ENCODE results near the gene GSTCD. TPM values are rescaled to one million over a fixed set of nuclear protein-coding genes. Genes with fewer than 3 reads are reported as not detected.

Gene GSTCD
- total RNA-seq, 1 experiment from 2014 or later = 17.9 TPM

DNA sequence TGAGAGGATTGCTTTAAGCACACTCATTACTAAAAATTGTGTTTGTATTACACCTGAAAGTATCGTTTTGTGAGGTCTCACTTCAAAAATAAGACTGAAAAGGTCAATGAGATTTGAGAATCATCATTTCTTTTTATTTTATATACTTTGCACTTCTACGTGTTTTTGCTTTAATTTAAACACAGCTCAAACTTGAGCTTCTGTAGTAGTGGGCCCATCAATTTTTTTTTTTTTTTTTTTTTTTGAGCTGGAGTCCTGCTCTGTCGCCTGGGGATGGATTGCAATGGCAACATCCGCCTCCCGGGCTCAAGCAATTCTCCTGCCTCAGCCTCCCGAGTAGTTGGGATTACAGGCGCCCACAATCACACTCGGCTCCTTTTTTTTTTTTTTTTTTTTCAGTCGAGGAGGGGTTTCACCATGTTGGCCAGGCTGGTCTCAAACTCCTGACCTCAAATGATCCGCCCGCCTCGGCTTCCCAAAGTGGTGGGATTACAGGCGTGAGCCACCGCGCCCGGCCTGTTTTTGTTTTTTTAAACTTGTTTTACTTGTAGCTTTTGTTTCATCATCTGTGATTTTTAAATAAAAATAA lies 1.5 kb downstream of the GSTCD start:
- H3K27ac ChIP-seq (ENCODE audit: insufficient read length, low read depth, low read length) = no peak overlapping the region
- no CpG with 5 or more reads among the region's 16 CpGs for WGBS (ENCODE audit: extremely low coverage, insufficient read length, low lambda C conversion rate)
- DNase-seq = no peak

More for the DNA sequence above, 1.5 kb downstream of the GSTCD start:
- Histone ChIP-seq H2AFZ (ENCODE audit: low read length) (no peak overlapping the region), H3K9me3 (ENCODE audit: control insufficient read depth, low read depth, low read length) (no peaks in the 10 kb centered on the region), H3K56ac (ENCODE audit: insufficient read length, low read depth, low read length) (no peak overlapping the region), H3K79me2 (ENCODE audit: insufficient read depth, low read length) (no peaks in the 10 kb centered on the region; the same call in 1 of the 2 replicates), H4K8ac (replicated peaks; ENCODE audit: insufficient read length, low read depth, low read length) (no peak overlapping the region), H3K18ac (ENCODE audit: insufficient read length, low read depth, low read length) (no peak overlapping the region), H2BK120ac (ENCODE audit: low read depth, low read length, poor library complexity, severe bottlenecking) (no peak overlapping the region), H2BK20ac (ENCODE audit: low read depth, low read length, poor library complexity, severe bottlenecking) (no peak overlapping the region), H4K5ac (ENCODE audit: insufficient read length, low read depth, low read length) (no peak overlapping the region), H3K27me3 (ENCODE audit: insufficient read depth, low read length) (no peaks in the 10 kb centered on the region), H2BK5ac (ENCODE audit: insufficient read length, low read length) (no peak overlapping the region), H3K4me1 (ENCODE audit: insufficient read depth, low read length) (no peaks in the 10 kb centered on the region), H3K4ac (ENCODE audit: low read depth, low read length) (no peak overlapping the region), H3K4me2 (ENCODE audit: insufficient read depth, insufficient read length, low read length) (peak overlapping the region; percentile 94), H3K79me1 (ENCODE audit: insufficient read depth, low read depth, low read length, poor library complexity, severe bottlenecking) (no peaks in the 10 kb centered on the region), H4K91ac (ENCODE audit: insufficient read length, low read depth, low read length) (no peak overlapping the region), H2BK15ac (ENCODE audit: low read depth, low read length) (no peak overlapping the region), H3K9ac (ENCODE audit: extremely low read depth, insufficient read length, low read length) (no peak overlapping the region), H3T11ph (ENCODE audit: low read length) (no peak overlapping the region), H2AK5ac (ENCODE audit: insufficient read length, low read length) (no peak overlapping the region), H3K23ac (ENCODE audit: insufficient read length, low read depth, low read length) (no peak overlapping the region), H4K20me1 (ENCODE audit: control insufficient read depth, insufficient read depth, insufficient read length) (no peaks in the 10 kb centered on the region), H2BK12ac (ENCODE audit: insufficient read length, low read depth, low read length) (no peak overlapping the region), H3K14ac (ENCODE audit: insufficient read depth, low read length) (no peak overlapping the region), H3K23me2 (ENCODE audit: insufficient read length, low read depth, low read length, poor library complexity, severe bottlenecking) (peaks cover 7% of the 10 kb centered on the region)
- peaks cover 0 to 1% (median 0%) of the 10 kb centered on the region in 3 experiments; a peak in 2 of 7 replicates for H3K36me3 Mint-ChIP-seq (ENCODE audit: insufficient read depth in 1 of 3, low read depth in 3 of 3)
- peak overlapping the region in 1 of 3 experiments; percentile 17; a peak in 1 of 7 replicates for H3K27ac Mint-ChIP-seq
- H3K4me1 Mint-ChIP-seq = peaks cover 10% of the 10 kb centered on the region in 2 experiments
- H3K27me3 Mint-ChIP-seq (ENCODE audit: low read depth) = no peaks in the 10 kb centered on the region
- H3K9me3 Mint-ChIP-seq = no peaks in the 10 kb centered on the region; a peak in 1 of 5 replicates
- TF ChIP-seq, protein P1, sequence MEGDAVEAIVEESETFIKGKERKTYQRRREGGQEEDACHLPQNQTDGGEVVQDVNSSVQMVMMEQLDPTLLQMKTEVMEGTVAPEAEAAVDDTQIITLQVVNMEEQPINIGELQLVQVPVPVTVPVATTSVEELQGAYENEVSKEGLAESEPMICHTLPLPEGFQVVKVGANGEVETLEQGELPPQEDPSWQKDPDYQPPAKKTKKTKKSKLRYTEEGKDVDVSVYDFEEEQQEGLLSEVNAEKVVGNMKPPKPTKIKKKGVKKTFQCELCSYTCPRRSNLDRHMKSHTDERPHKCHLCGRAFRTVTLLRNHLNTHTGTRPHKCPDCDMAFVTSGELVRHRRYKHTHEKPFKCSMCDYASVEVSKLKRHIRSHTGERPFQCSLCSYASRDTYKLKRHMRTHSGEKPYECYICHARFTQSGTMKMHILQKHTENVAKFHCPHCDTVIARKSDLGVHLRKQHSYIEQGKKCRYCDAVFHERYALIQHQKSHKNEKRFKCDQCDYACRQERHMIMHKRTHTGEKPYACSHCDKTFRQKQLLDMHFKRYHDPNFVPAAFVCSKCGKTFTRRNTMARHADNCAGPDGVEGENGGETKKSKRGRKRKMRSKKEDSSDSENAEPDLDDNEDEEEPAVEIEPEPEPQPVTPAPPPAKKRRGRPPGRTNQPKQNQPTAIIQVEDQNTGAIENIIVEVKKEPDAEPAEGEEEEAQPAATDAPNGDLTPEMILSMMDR (conservative IDR thresholded peaks at IDR 0.05) = no peak
- H3K4me3 Mint-ChIP-seq = peak overlapping the region; percentile 97
